SH-SY5Y (cell line): Measurements from ENCODE around the gene APOBEC2.
A peak's percentile ranks its signal among the peaks of the same experiment; 100 is the strongest.

ENCODE experiments used
- GATA2 ChIP-seq: IDR thresholded peaks from 2 replicates; pipeline ENCODE4 v1.6.1; 2011; ENCODE audit warnings: mild to moderate bottlenecking, low read depth, low read length
- GATA3 ChIP-seq: IDR thresholded peaks from 2 replicates; pipeline ENCODE4 v1.6.1; 2011; ENCODE audit warnings: low read depth, mild to moderate bottlenecking, low read length, moderate library complexity

Gene APOBEC2

GRCh38 chr6:41079080-41079479 lies 26.1 kb downstream of the APOBEC2 start:
- TF ChIP-seq GATA3 = peak; percentile 79
- peak; percentile 88 for TF ChIP-seq GATA2

GRCh38 chr6:41080621-41081020 lies 27.6 kb downstream of the APOBEC2 start:
- no peak for TF ChIP-seq GATA2
- no peak for TF ChIP-seq GATA3

- TF ChIP-seq GATA2 = no peak
- TF ChIP-seq GATA3 = no peak
Observed at GRCh38 chr6:41083072-41083471, 30.1 kb downstream of the APOBEC2 start.

GRCh38 chr6:41085182-41085581 lies 32.2 kb downstream of the APOBEC2 start:
- no peak for TF ChIP-seq GATA3
- no peak for TF ChIP-seq GATA2

GRCh38 chr6:41088451-41088850 lies 35.4 kb downstream of the APOBEC2 start:
- TF ChIP-seq GATA3 = no peak
- no peak for TF ChIP-seq GATA2

- TF ChIP-seq GATA3 = no peak
Observed at GRCh38 chr6:41090841-41091761, 38.1 kb downstream of the APOBEC2 start.

- TF ChIP-seq GATA2 (no peak), GATA3 (no peak)
Observed at GRCh38 chr6:41092421-41093140, 39.6 kb downstream of the APOBEC2 start.

- no peak for TF ChIP-seq GATA3
- TF ChIP-seq GATA2 = no peak
Observed at GRCh38 chr6:41093729-41094128, 40.7 kb downstream of the APOBEC2 start.

GRCh38 chr6:41097467-41098090 lies 44.6 kb downstream of the APOBEC2 start:
- TF ChIP-seq GATA2 = no peak
- no peak for TF ChIP-seq GATA3

GRCh38 chr6:41098366-41098765 lies 45.4 kb downstream of the APOBEC2 start:
- TF ChIP-seq GATA3 (no peak), GATA2 (no peak)

GRCh38 chr6:41100871-41101287 lies 47.9 kb downstream of the APOBEC2 start:
- TF ChIP-seq GATA3 (no peak), GATA2 (no peak)

- TF ChIP-seq GATA3 (no peak), GATA2 (no peak)
Observed at GRCh38 chr6:41103847-41104246, 50.8 kb downstream of the APOBEC2 start.

- TF ChIP-seq GATA2 (no peak), GATA3 (no peak)
Observed at GRCh38 chr6:41111017-41111416, 58.0 kb downstream of the APOBEC2 start.
